ENCODE measurements around the gene MYEOV. TPM values are rescaled to one million over a fixed set of nuclear protein-coding genes. Genes with fewer than 3 reads are reported as not detected.

The MYEOV gene
- total and polyA plus RNA-seq, 2 donors = 0.38 to 0.64 TPM

DNA sequence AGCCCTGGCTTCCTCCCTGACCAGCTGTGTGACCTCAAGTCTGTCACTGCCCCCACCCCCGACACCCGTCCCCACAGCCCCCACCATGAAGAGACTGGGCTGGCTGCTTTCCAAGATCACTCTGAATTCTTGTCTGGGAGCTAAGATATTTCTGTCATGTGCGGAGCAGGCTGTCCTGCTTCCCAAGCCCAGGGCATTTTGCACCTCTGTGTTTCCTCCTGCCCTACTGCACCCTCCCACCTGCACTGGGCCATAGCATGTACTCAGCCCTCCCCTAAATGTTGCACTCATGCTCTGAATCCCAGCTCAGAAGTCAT, 30.3 kb upstream of the MYEOV start:
- Histone ChIP-seq H3K9me3 (ENCODE audit: control insufficient read depth in 2 of 2, insufficient read depth in 1 of 2, low read length in 1 of 2) (no peaks in the 10 kb centered on the region), H3K4me1 (ENCODE audit: control insufficient read depth in 2 of 2, insufficient read depth in 2 of 2, low read length in 2 of 2) (no peaks in the 10 kb centered on the region), H3K36me3 (ENCODE audit: control insufficient read depth in 2 of 2, insufficient read depth in 2 of 2, low read length in 1 of 2) (no peaks in the 10 kb centered on the region), H3K27me3 (ENCODE audit: control insufficient read depth in 2 of 2, insufficient read depth in 1 of 2, low read length in 1 of 2) (no peaks in the 10 kb centered on the region), H3K27ac (ENCODE audit: low read depth in 1 of 2, low read length in 1 of 2) (no peak overlapping the region), H3K4me3 (ENCODE audit: low read length in 2 of 2) (no peak overlapping the region)
- no peak for DNase-seq (ENCODE audit: low read depth in 6 of 9, low spot score in 9 of 9)
- 80% methylated on average over 3 of the region's 3 CpGs for WGBS

- WGBS = 93% methylated on average over 4 of the region's 4 CpGs
- no peaks in the 10 kb centered on the region for H3K36me3 ChIP-seq (ENCODE audit: control insufficient read depth in 2 of 2, insufficient read depth in 2 of 2, low read length in 1 of 2)
- no peak overlapping the region for H3K27ac ChIP-seq (ENCODE audit: low read depth in 1 of 2, low read length in 1 of 2)
- DNase-seq (ENCODE audit: low read depth in 6 of 9, low spot score in 9 of 9) = no peak
- H3K27me3 ChIP-seq (ENCODE audit: control insufficient read depth in 2 of 2, insufficient read depth in 1 of 2, low read length in 1 of 2) = no peaks in the 10 kb centered on the region
- H3K4me3 ChIP-seq (ENCODE audit: low read length in 2 of 2) = no peak overlapping the region
- H3K9me3 ChIP-seq (ENCODE audit: control insufficient read depth in 2 of 2, insufficient read depth in 1 of 2, low read length in 1 of 2) = no peaks in the 10 kb centered on the region
- H3K4me1 ChIP-seq (ENCODE audit: control insufficient read depth in 2 of 2, insufficient read depth in 2 of 2, low read length in 2 of 2) = no peaks in the 10 kb centered on the region
Measured at GRCh38 chr11:69264486-69264885, 29.5 kb upstream of the MYEOV start.

DNA sequence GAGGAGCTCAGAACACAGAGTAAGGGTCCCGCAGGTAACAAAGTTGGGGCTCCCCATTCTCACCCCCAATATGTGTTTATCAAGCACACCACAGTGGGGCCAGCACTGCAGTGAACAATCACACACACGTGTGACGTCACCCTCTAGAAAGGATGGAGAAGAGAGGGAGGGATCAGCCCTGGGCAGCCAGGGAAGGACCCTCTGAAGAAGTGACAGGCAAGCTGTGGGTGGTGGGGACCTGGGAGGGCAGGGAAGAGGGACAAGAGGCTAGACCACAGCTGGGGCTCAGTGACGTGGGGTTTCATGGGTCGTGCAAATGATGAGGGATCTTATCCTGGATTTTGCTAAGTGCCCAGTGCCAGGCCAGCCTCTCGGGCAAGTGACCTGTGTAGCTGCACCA, 28.7 kb upstream of the MYEOV start:
- DNase-seq (ENCODE audit: low read depth in 6 of 9, low spot score in 9 of 9) = no peak
- Histone ChIP-seq H3K9me3 (ENCODE audit: control insufficient read depth in 2 of 2, insufficient read depth in 1 of 2, low read length in 1 of 2) (no peaks in the 10 kb centered on the region), H3K4me3 (ENCODE audit: low read length in 2 of 2) (no peak overlapping the region), H3K4me1 (ENCODE audit: control insufficient read depth in 2 of 2, insufficient read depth in 2 of 2, low read length in 2 of 2) (no peaks in the 10 kb centered on the region), H3K27ac (ENCODE audit: low read depth in 1 of 2, low read length in 1 of 2) (no peak overlapping the region), H3K27me3 (ENCODE audit: control insufficient read depth in 2 of 2, insufficient read depth in 1 of 2, low read length in 1 of 2) (no peaks in the 10 kb centered on the region), H3K36me3 (ENCODE audit: control insufficient read depth in 2 of 2, insufficient read depth in 2 of 2, low read length in 1 of 2) (no peaks in the 10 kb centered on the region)
- WGBS = 95% methylated on average over 6 of the region's 6 CpGs

DNA sequence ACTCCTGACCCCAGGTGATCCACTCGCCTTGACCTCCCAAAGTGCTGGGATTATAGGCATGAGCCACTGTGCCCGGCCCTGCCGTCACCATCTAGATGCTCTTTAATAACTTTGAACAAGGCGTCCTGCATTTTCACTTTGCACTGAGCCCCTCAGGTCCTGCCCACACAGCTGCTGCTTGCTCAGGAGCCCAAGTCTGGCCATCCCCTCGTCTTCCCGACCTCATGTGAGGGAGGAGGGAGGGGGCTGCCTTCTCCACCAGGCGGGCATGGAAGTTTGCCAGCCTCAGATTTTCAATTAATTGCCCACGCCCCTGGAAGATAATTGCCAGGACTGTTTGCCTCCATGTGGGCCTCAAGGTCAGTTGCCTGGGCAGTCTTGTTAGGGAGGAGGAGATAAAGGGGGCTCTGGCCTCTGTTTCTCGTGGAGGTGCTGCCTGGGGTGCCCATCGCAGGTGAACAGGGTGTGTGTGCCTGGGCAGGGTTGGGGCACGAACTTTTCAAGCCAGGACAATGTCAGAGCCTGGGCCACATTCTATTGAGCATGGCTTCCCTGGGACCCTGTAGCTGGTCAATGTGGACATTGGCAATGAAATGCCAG, 27.9 kb upstream of the MYEOV start:
- no peaks in the 10 kb centered on the region for H3K27me3 ChIP-seq (ENCODE audit: control insufficient read depth in 2 of 2, insufficient read depth in 1 of 2, low read length in 1 of 2)
- H3K4me3 ChIP-seq (ENCODE audit: low read length in 2 of 2) = no peak overlapping the region
- no peaks in the 10 kb centered on the region for H3K36me3 ChIP-seq (ENCODE audit: control insufficient read depth in 2 of 2, insufficient read depth in 2 of 2, low read length in 1 of 2)
- H3K9me3 ChIP-seq (ENCODE audit: control insufficient read depth in 2 of 2, insufficient read depth in 1 of 2, low read length in 1 of 2) = no peaks in the 10 kb centered on the region
- WGBS = 96% methylated on average over 11 of the region's 11 CpGs
- H3K4me1 ChIP-seq (ENCODE audit: control insufficient read depth in 2 of 2, insufficient read depth in 2 of 2, low read length in 2 of 2) = no peaks in the 10 kb centered on the region
- DNase-seq (ENCODE audit: low read depth in 6 of 9, low spot score in 9 of 9) = no peak
- H3K27ac ChIP-seq (ENCODE audit: low read depth in 1 of 2, low read length in 1 of 2) = no peak overlapping the region

- H3K4me1 ChIP-seq (ENCODE audit: control insufficient read depth in 2 of 2, insufficient read depth in 2 of 2, low read length in 2 of 2) = no peaks in the 10 kb centered on the region
- no peaks in the 10 kb centered on the region for H3K36me3 ChIP-seq (ENCODE audit: control insufficient read depth in 2 of 2, insufficient read depth in 2 of 2, low read length in 1 of 2)
- no peak overlapping the region for H3K4me3 ChIP-seq (ENCODE audit: low read length in 2 of 2)
- WGBS = 95% methylated on average over 12 of the region's 12 CpGs
- no peaks in the 10 kb centered on the region for H3K9me3 ChIP-seq (ENCODE audit: control insufficient read depth in 2 of 2, insufficient read depth in 1 of 2, low read length in 1 of 2)
- no peaks in the 10 kb centered on the region for H3K27me3 ChIP-seq (ENCODE audit: control insufficient read depth in 2 of 2, insufficient read depth in 1 of 2, low read length in 1 of 2)
- H3K27ac ChIP-seq (ENCODE audit: low read depth in 1 of 2, low read length in 1 of 2) = no peak overlapping the region
- DNase-seq (ENCODE audit: low read depth in 6 of 9, low spot score in 9 of 9) = no peak
Measured at GRCh38 chr11:69267395-69267805, 26.6 kb upstream of the MYEOV start.

GRCh38 chr11:69268911-69269310, 25.0 kb upstream of the MYEOV start:
- no peak overlapping the region for H3K4me3 ChIP-seq (ENCODE audit: low read length in 2 of 2)
- no peaks in the 10 kb centered on the region for H3K27me3 ChIP-seq (ENCODE audit: control insufficient read depth in 2 of 2, insufficient read depth in 1 of 2, low read length in 1 of 2)
- no peak overlapping the region for H3K27ac ChIP-seq (ENCODE audit: low read depth in 1 of 2, low read length in 1 of 2)
- no peaks in the 10 kb centered on the region for H3K4me1 ChIP-seq (ENCODE audit: control insufficient read depth in 2 of 2, insufficient read depth in 2 of 2, low read length in 2 of 2)
- no peaks in the 10 kb centered on the region for H3K36me3 ChIP-seq (ENCODE audit: control insufficient read depth in 2 of 2, insufficient read depth in 2 of 2, low read length in 1 of 2)
- H3K9me3 ChIP-seq (ENCODE audit: control insufficient read depth in 2 of 2, insufficient read depth in 1 of 2, low read length in 1 of 2) = no peaks in the 10 kb centered on the region
- 93% methylated on average over 9 of the region's 9 CpGs for WGBS
- DNase-seq (ENCODE audit: low read depth in 6 of 9, low spot score in 9 of 9) = no peak

- WGBS = 91% methylated on average over 4 of the region's 4 CpGs
- no peak overlapping the region for H3K27ac ChIP-seq (ENCODE audit: low read depth in 1 of 2, low read length in 1 of 2)
Measured at GRCh38 chr11:69269388-69269787, 24.6 kb upstream of the MYEOV start.

DNA sequence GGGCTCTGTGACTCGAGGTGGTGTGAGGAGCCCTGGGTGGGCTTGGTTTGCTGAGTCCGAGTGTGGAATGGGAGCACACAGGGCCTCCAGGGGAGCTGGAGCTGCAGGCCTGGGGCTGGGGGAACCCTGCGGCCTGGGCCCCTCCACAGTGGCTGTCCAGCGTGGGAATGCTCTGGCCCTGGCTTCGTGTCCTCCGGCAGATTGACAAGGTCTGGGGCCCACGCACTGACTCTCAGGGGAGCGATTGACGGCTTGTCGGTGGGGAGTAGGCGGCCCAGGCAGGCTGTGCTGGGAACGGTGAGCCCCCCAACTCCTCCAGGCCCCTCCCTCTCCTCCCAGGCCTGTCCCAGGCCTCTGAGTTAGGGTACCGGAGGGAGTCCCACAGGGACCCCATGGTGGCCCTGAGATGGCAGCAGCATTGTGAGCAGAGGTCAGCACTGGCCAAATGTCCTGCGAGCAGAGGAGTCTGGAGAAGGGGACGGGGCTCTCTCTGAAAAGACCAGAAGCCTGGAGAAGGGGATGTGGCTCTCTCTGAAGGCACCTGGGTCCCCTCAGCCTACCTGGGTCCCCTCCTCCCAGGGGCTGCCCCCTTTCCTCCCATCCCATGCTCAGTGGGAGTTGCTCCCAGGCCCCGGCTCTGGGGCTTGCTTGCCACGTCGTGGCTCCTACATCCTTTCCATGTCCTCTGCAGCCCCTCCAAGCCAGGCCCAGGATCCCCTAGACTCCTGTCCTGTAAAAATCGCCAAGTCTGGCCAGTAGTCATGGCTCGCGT, 23.8 kb upstream of the MYEOV start:
- WGBS = 96% methylated on average over 21 of the region's 21 CpGs

More at GRCh38 chr11:69269388-69269787, 24.6 kb upstream of the MYEOV start:
- Histone ChIP-seq H3K27me3 (ENCODE audit: control insufficient read depth in 2 of 2, insufficient read depth in 1 of 2, low read length in 1 of 2) (no peaks in the 10 kb centered on the region), H3K4me3 (ENCODE audit: low read length in 2 of 2) (no peak overlapping the region), H3K36me3 (ENCODE audit: control insufficient read depth in 2 of 2, insufficient read depth in 2 of 2, low read length in 1 of 2) (no peaks in the 10 kb centered on the region), H3K9me3 (ENCODE audit: control insufficient read depth in 2 of 2, insufficient read depth in 1 of 2, low read length in 1 of 2) (no peaks in the 10 kb centered on the region), H3K4me1 (ENCODE audit: control insufficient read depth in 2 of 2, insufficient read depth in 2 of 2, low read length in 2 of 2) (no peaks in the 10 kb centered on the region)
- no peak for DNase-seq (ENCODE audit: low read depth in 6 of 9, low spot score in 9 of 9)

DNA sequence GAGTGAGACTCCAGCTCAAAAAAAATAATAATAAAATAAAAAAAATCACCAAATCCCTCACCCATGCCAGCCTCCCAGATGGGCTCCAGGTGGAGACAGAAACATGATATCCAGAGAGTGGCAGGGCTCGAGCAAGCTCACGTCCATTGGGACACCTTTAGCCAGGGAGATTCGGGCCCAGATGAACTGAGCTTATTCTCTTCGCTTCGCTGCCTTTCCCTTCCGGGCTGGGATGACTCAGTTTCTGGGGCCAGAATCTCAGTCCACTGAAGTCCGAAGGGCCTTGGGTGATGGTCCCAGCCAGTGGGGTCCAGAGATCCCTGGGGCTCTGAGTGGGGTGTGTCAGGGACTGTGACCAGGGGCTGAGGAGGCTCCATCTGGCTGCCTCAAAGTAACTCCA, 23.0 kb upstream of the MYEOV start:
- no peaks in the 10 kb centered on the region for H3K4me1 ChIP-seq (ENCODE audit: control insufficient read depth in 2 of 2, insufficient read depth in 2 of 2, low read length in 2 of 2)
- H3K36me3 ChIP-seq (ENCODE audit: control insufficient read depth in 2 of 2, insufficient read depth in 2 of 2, low read length in 1 of 2) = no peaks in the 10 kb centered on the region
- no peak overlapping the region for H3K27ac ChIP-seq (ENCODE audit: low read depth in 1 of 2, low read length in 1 of 2)
- no peak overlapping the region for H3K4me3 ChIP-seq (ENCODE audit: low read length in 2 of 2)
- no peaks in the 10 kb centered on the region for H3K9me3 ChIP-seq (ENCODE audit: control insufficient read depth in 2 of 2, insufficient read depth in 1 of 2, low read length in 1 of 2)
- 94% methylated on average over 7 of the region's 7 CpGs for WGBS
- no peaks in the 10 kb centered on the region for H3K27me3 ChIP-seq (ENCODE audit: control insufficient read depth in 2 of 2, insufficient read depth in 1 of 2, low read length in 1 of 2)
- no peak for DNase-seq (ENCODE audit: low read depth in 6 of 9, low spot score in 9 of 9)

More for the DNA sequence above, 23.8 kb upstream of the MYEOV start:
- H3K27ac ChIP-seq (ENCODE audit: low read depth in 1 of 2, low read length in 1 of 2) = no peak overlapping the region
- H3K36me3 ChIP-seq (ENCODE audit: control insufficient read depth in 2 of 2, insufficient read depth in 2 of 2, low read length in 1 of 2) = no peaks in the 10 kb centered on the region
- no peaks in the 10 kb centered on the region for H3K9me3 ChIP-seq (ENCODE audit: control insufficient read depth in 2 of 2, insufficient read depth in 1 of 2, low read length in 1 of 2)
- H3K4me1 ChIP-seq (ENCODE audit: control insufficient read depth in 2 of 2, insufficient read depth in 2 of 2, low read length in 2 of 2) = no peaks in the 10 kb centered on the region
- H3K4me3 ChIP-seq (ENCODE audit: low read length in 2 of 2) = no peak overlapping the region
- H3K27me3 ChIP-seq (ENCODE audit: control insufficient read depth in 2 of 2, insufficient read depth in 1 of 2, low read length in 1 of 2) = no peaks in the 10 kb centered on the region
- DNase-seq (ENCODE audit: low read depth in 6 of 9, low spot score in 9 of 9) = no peak
